ENCODE results near the gene SLC10A1.

The SLC10A1 gene

GRCh38 chr14:69808919-69809808 is 12.1 kb upstream of the SLC10A1 start:
- no peak for DNase-seq (ENCODE audit: low read depth)

DNA sequence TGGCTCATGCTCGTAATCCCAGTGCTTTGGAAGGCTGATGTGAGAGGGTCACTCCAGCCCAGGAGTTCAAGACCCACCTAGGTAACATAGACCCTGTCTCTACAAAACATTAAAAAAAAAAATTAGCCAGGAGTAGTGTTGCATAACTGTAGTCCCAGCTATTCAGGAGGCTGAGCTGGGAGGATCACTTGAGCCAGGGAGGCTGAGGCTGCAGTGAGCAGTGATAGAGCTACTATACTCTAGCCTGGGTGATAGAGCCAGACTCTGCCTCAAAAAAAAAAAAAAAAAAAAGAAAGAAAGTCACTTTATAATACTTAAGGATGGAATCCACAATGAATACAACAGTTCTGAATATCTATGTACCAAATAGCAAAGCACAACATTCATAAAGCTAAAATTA is 10.2 kb upstream of the SLC10A1 start:
- DNase-seq (ENCODE audit: low read depth), result no peak

GRCh38 chr14:69804902-69805301 is 7.9 kb upstream of the SLC10A1 start:
- no peak for DNase-seq (ENCODE audit: low read depth)

- no peak for DNase-seq (ENCODE audit: low read depth)
These were observed 6.7 kb upstream of the SLC10A1 start for GRCh38 chr14:69803753-69804152.

GRCh38 chr14:69798339-69798735 is 1.3 kb upstream of the SLC10A1 start:
- DNase-seq (ENCODE audit: low read depth), result no peak

- no peak for DNase-seq (ENCODE audit: low read depth)
These were observed 715 bp upstream of the SLC10A1 start for GRCh38 chr14:69797573-69798338.

- DNase-seq (ENCODE audit: low read depth), result no peak
These were observed 1.4 kb downstream of the SLC10A1 start for GRCh38 chr14:69795691-69796090.

DNA sequence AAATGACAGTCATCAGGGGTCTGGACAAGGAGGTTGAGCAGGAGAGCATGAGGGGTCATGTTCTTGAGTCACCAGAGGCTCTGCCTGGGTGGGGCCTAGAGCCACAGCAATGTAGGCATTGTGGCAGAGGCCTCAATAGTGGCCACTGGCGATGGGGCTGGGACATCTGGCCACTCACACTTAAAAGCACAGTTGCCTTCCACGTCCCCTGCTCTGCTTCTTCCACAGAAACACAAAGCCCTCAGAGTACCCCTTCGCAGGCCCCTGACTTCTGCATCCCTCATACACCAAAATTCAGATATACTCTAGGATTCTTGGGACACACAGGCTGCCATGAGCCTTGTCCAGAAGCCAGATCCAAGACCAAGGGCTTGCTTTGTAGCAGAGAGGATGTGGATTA is 2.2 kb downstream of the SLC10A1 start:
- no peak for DNase-seq (ENCODE audit: low read depth)

DNA sequence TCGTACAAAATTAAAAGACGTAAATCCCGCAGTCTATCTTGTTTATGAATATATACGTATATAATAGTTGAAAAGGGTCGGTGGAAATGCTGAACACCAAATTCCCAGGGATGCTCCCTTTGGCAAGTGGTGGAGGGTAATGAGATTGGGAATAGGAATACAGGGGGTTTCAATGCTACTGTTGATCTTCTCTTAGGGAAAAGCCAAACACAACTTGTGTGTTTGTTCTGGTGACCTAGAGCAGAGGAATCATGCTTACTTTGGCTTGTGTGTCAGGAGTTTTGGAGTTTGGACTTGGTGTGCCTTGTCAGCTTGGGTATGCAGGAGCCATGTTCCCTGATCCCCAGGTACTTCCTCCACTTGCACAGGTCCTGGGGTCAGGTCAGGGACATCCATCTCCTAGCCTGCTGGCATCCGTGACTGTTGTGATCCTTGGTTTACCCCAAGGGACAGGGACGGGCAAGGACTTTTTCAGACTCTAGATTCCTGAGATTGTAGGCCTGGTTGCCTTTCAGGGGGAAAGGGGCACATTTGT is 4.1 kb downstream of the SLC10A1 start:
- no peak for DNase-seq (ENCODE audit: low read depth)

DNA sequence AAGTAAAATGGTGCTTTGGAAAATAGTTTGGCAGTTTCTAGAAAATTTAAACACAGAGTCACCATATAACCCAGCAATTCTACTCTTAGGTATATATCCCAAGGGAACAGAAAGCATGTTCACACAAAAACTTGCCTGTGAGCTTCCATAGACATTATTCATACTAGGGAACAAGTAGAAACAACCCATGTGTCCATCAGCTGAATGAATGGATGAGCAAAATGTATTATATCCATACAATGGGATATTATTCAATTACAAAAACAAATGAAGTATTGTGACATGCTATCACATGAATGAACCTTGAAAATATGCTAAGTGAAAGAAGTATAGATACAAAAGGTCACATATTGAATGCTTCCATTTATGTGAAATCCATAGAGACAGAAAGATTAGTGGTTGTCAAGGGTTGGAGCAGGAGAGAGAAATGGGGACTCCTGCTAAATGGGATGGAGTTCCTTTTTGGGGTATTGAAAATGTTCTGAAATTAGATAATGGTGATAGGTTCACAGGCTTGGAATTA is 7.9 kb downstream of the SLC10A1 start:
- DNase-seq (ENCODE audit: low read depth), result no peak

- DNase-seq (ENCODE audit: low read depth), result no peak
These were observed 10.4 kb downstream of the SLC10A1 start for GRCh38 chr14:69786603-69787002.

DNA sequence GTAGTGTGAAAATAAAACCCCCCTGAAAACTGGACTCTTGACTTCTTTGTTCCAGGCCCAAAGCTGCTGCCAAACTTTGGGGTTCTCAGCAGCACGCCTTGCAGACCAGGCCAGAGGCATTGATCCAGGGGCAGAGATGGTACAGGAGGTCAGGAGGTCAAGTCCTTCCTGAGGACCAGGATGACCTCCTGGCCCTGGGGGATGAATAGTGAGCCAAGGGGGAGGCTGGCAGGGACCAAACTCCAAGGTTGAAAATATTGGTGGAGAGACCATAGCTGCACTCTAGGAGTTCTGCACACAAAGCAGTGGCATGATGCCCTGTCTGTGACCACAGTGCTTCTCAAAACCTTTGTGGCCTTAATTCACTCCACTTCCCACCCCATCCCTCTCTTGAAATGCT is 12.1 kb downstream of the SLC10A1 start:
- DNase-seq (ENCODE audit: low read depth), result no peak

- no peak for DNase-seq (ENCODE audit: low read depth)
These were observed 16.1 kb downstream of the SLC10A1 start for GRCh38 chr14:69780952-69781351.

- DNase-seq (ENCODE audit: low read depth), result no peak
These were observed 16.9 kb downstream of the SLC10A1 start for GRCh38 chr14:69780092-69780491.

GRCh38 chr14:69779088-69779487 is 18.0 kb downstream of the SLC10A1 start:
- DNase-seq (ENCODE audit: low read depth), result no peak

DNA sequence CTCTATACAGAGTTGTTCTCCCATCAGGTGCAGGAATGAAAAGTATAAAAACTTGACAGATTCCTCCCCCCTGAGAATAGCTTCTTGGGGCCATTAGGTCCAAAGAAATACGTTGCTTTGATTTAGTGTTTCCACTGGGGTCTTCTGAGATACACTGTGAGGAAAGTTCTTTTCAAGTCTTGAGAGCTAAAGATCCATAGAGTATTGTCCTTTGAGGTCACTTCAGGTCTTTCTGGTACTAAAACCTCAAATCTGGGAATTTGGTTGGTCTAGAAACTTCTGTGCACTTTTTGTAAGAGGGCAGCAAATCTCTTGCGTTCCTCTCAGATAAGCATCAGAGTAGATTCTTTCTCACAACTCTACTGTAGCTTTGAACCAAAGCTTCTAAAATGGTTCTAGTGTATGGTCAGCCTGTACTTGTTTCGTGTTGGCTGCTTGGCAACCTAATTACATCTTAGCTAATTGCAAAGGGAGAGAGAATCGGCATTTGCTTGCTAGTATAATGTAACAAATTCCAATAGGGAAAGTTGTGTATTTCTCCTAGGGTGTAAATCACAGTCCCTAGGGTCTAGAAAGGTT is 20.1 kb downstream of the SLC10A1 start:
- no peak for DNase-seq (ENCODE audit: low read depth)

DNA sequence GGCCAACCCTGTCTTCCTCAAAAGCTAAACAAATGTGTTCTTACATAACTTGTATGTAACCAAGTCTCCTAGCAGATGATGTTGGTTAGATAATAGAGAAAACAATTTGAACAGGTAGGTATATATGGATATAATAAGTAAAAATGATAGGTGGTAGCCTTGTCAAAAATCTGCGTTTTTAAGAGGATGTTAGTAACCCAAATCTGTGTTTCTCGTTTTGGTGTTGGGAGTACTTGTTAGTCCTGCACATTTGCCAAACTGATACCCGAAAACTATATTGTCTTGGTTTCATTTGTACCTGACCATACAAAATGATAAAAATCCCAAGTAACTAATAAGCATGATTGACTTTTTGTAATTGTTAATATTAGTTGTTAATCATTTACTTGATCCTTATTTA is 22.0 kb downstream of the SLC10A1 start:
- no peak for DNase-seq (ENCODE audit: low read depth)

GRCh38 chr14:69773571-69774276 is 23.3 kb downstream of the SLC10A1 start:
- no peak for DNase-seq (ENCODE audit: low read depth)

DNA sequence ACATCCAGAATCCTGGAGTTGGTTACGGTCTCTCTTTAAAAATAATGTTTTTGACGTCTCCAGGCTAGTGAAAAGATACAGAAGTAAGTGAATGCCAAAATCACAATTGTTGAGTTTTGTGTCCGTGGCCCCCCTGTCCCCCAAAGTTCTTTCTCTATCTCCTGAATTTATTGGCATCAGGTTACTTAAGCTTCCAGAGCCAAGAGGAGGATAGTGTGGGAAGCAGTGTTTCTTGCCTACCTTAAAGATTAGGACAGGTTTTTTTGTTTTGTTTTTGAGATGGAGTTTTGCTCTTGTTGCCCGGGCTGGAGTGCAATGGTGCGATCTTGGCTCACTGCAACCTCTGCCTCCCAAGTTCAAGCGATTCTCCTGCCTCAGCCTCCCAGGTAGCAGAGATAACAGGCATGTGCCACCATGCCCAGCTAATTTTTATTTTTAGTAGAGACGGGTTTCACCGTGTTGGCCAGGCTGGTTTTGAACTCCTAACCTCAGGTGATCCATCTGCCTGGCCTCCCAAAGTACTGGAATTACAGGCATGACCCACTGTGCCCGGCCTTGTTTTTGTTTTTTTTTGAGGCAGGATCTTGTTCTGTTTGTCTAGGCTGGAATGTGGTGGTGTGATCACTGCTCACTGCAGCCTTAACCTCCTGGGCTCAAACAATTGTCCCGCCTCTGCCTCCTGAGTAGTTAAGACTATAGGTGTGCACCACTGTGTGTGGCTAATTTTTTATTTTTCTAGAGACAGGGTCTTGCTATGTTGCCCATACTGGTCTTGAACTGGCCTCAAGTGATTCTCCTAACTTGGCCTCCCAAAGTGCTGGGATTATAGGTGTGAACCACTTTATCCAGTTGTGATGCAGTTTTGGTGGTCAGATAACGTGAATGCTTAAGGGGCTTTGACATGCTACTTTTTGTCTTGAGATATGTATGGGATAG is 24.7 kb downstream of the SLC10A1 start:
- no peak for DNase-seq (ENCODE audit: low read depth)

GRCh38 chr14:69771136-69771535 is 25.9 kb downstream of the SLC10A1 start:
- DNase-seq (ENCODE audit: low read depth), result no peak

GRCh38 chr14:69770559-69770958 is 26.5 kb downstream of the SLC10A1 start:
- DNase-seq (ENCODE audit: low read depth), result no peak
